ENCODE measurements around the gene CEPT1.

DNA sequence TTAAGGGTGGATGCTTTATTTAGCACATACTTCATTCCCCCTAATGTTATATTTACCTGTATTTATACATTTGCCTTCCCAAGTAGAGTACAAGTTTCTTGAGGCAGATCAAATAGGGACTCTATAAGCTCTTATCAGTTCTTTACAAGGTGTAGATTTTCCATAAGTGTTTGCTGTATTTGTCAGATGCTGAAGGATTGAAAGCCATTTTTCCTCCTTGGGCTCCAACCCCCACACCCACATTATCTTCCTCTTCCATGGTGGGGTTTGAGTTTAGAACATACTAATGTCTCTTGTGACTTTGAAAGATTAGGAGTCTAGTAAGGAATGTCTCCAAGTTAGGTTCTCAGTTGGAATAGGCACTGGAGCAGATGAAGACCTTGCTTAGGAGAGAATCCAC is 85.1 kb downstream of the CEPT1 start:
- TF ChIP-seq SUZ12 (IDR thresholded peaks at IDR 0.05; ENCODE audit: extremely low read depth, insufficient read depth, insufficient read length), result no peak
- no peak for TF ChIP-seq YY1 (IDR thresholded peaks at IDR 0.05; ENCODE audit: insufficient read depth, insufficient read length)
- no peak for TF ChIP-seq ZNF274 (IDR thresholded peaks at IDR 0.05; ENCODE audit: low read depth, low read length)

Data from NT2/D1 (cell line).